Vagina (tissue), 2 donors: ENCODE measurements around the gene IDH2. TPM values are rescaled to one million over a fixed set of nuclear protein-coding genes. Genes with fewer than 3 reads are reported as not detected.

Experiments used
- DNase-seq, 2 donors: peaks; one replicate each; pipeline ENCODE4 v3.0.0-alpha.2; 2017; ENCODE audit errors: extremely low spot score in 2 of 2
- H3K27ac ChIP-seq: fragments of 200-600 bp; sonication (generic); one replicate; pipeline ENCODE4 v1.5.1; 2019
- H3K27me3 ChIP-seq: fragments of 200-600 bp; sonication (generic); one replicate; pipeline ENCODE4 v1.5.1; 2019
- H3K36me3 ChIP-seq, 2 donors: fragments of 200-600 bp; sonication (generic); one replicate each; pipeline ENCODE4 v1.5.1; 2017 to 2019
- H3K4me1 ChIP-seq: fragments of 200-600 bp; sonication (generic); one replicate; pipeline ENCODE4 v1.5.1; 2019
- H3K4me3 ChIP-seq, 2 donors: fragments of 200-600 bp; sonication (generic); 1 replicate in 1 of 2; 2 replicates in 1 of 2; pipeline ENCODE4 v1.5.1; 2016 to 2019
- H3K9me3 ChIP-seq: fragments of 200-600 bp; sonication (generic); one replicate; pipeline ENCODE4 v1.5.1; 2019
- POLR2A ChIP-seq, 2 donors: fragments of 450-650 bp; IDR thresholded peaks; one replicate each; pipeline ENCODE4 v1.6.1; 2017; ENCODE audit warnings: antibody characterized with exemption in 2 of 2, mild to moderate bottlenecking in 2 of 2, moderate library complexity in 2 of 2
- POLR2AphosphoS5 ChIP-seq, 2 donors: sonication (generic); formaldehyde crosslinking; IDR thresholded peaks; one replicate each; pipeline ENCODE4 v1.9.0; 2017; ENCODE audit warnings: antibody characterized with exemption in 2 of 2, mild to moderate bottlenecking in 2 of 2, low read depth in 1 of 2; ENCODE audit not compliant: insufficient read depth in 1 of 2
- intact Hi-C: fragments of 100-400 bp; cut with DNase I; formaldehyde crosslinking; loops from one replicate; pipeline ENCODE4 v1.15.1; 2023
- total RNA-seq: library from RNA; depleted of rRNA; stranded (reverse); fragments of >200 nt; gene quantifications from one replicate; pipeline ENCODE4 v1.2.3, GENCODE V29; 2016
- TF ChIP-seq, protein P1 (sequence below), 3 experiments: fragments of 450-650 bp in 2 of 3; fragments of 200-600 bp in 1 of 3; sonication (generic) in 1 of 3; IDR thresholded peaks; one replicate each; pipeline ENCODE4 v1.5.1; 2017 to 2019; ENCODE audit warnings: antibody characterized with exemption in 3 of 3, mild to moderate bottlenecking in 2 of 3, moderate library complexity in 2 of 3

Gene IDH2
- total RNA-seq, 1 donor from 2014 or later, result 39.3 TPM

DNA sequence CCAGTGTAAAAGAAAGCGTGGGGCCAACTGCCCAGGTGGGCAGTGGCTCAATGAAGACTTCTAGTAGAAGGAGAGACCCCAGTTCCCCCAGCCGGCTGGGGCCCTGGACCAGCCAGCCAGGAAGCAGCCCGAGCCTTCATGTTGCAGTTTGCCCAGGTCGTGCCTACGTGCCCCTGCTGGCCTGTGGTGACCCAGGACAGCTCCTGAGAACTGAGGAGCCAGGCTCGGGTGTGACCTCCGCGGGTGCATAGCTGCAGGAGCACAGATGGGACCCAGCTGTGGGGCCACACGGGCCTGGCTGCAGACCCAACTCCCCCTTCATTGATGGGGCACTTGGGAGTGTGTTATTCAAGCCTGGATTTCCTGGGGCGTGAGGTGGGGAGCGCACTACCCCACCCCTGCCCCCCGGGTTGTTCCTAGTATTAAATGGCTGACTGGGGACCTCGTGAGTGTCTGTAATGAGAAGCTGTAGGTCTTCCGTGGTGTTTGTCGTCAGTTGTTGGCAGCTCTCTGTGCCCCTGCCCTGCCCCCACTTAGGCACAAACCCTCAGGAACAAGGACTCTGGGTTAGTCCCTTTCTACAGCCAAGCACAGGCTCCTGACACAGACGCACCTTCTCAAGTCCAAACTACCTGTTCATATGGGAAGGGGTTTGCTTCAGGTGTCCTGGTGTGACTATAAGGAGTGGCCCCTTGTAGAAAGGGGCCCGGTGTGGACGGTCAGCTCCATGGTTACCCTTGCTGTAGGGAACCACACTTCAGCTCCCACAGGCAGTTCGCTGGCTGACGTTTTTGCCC lies 39.1 kb downstream of the IDH2 start:
- Histone ChIP-seq H3K4me1 (peaks cover 63% of the 10 kb centered on the region), H3K27me3 (no peaks in the 10 kb centered on the region), H3K27ac (peak overlapping the region; percentile 73), H3K4me3 (no peak overlapping the region), H3K36me3 (peaks cover 0 to 4% of the 10 kb centered on the region in 2 donors), H3K9me3 (no peaks in the 10 kb centered on the region)
- TF ChIP-seq POLR2A (IDR thresholded peaks at IDR 0.05) (no peak), POLR2AphosphoS5 (IDR thresholded peaks at IDR 0.05; ENCODE audit: insufficient read depth in 1 of 2, low read depth in 1 of 2) (no peak)
- TF ChIP-seq, protein P1, sequence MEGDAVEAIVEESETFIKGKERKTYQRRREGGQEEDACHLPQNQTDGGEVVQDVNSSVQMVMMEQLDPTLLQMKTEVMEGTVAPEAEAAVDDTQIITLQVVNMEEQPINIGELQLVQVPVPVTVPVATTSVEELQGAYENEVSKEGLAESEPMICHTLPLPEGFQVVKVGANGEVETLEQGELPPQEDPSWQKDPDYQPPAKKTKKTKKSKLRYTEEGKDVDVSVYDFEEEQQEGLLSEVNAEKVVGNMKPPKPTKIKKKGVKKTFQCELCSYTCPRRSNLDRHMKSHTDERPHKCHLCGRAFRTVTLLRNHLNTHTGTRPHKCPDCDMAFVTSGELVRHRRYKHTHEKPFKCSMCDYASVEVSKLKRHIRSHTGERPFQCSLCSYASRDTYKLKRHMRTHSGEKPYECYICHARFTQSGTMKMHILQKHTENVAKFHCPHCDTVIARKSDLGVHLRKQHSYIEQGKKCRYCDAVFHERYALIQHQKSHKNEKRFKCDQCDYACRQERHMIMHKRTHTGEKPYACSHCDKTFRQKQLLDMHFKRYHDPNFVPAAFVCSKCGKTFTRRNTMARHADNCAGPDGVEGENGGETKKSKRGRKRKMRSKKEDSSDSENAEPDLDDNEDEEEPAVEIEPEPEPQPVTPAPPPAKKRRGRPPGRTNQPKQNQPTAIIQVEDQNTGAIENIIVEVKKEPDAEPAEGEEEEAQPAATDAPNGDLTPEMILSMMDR (IDR thresholded peaks at IDR 0.05), result no peak
- intact Hi-C loops, result loop anchor here (10.0 kb wide), 1 partner anchor 158 kb away; no protein-coding TSS in a partner anchor
- no peak for DNase-seq

DNA sequence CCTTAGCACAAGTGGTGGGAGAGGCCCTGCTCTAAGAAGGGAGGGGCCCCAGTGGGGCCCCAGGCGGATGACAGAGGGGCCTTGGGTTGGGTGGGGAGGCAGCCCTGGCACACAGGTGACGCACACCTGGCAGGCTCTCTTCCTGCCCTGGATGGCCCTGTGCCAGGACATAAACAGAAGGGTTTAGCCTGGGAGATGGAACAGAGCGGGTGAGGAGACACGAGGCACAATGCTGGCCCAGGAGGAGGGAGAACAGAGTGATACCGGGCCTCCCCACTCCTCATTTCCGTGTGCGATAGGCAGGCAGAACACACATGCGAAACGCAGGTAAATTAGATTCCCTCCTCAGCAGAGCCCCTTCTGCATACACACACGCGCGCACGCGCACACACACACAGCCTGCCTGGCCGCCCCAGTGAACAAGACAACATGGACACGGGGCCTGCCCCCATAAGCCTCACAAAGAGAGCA lies 39.8 kb downstream of the IDH2 start:
- DNase-seq, result no peak
- peak in 1 of 2 donors; percentile 18 for TF ChIP-seq POLR2AphosphoS5 (IDR thresholded peaks at IDR 0.05; ENCODE audit: insufficient read depth in 1 of 2, low read depth in 1 of 2)
- no peak for TF ChIP-seq POLR2A (IDR thresholded peaks at IDR 0.05)
- TF ChIP-seq, protein P1 (IDR thresholded peaks at IDR 0.05), result no peak
- H3K4me1 ChIP-seq, result peaks cover 63% of the 10 kb centered on the region
- H3K4me3 ChIP-seq, result no peak overlapping the region
- no peaks in the 10 kb centered on the region for H3K27me3 ChIP-seq
- no peaks in the 10 kb centered on the region for H3K9me3 ChIP-seq
- no peaks in the 10 kb centered on the region for H3K36me3 ChIP-seq
- peak overlapping the region; percentile 73 for H3K27ac ChIP-seq
- intact Hi-C loops, result loop anchor here (10.0 kb wide), 1 partner anchor 158 kb away; no protein-coding TSS in a partner anchor

DNA sequence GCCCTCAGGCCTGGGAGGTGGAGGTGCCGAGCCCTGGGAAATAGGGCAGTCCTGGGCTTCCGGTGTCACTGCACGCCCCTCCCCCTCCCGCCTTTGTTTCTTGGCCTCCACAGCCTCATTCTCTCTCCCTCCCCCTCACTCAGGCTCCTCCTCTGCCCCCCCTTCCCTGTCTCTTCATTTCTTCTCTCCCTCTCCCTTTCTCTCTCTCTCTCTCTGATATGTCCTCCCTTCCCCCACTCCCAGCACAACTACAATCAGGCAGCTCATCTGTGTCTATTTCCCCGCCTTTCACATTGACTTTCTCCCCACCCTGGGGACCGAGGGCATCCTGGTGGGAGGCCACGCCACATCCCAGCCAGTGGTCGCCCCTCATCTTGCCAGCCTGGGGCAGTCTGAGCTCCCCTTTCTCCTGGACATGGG lies 40.2 kb downstream of the IDH2 start:
- no peaks in the 10 kb centered on the region for H3K9me3 ChIP-seq
- no peaks in the 10 kb centered on the region for H3K27me3 ChIP-seq
- H3K4me3 ChIP-seq, result no peak overlapping the region
- TF ChIP-seq POLR2AphosphoS5 (IDR thresholded peaks at IDR 0.05; ENCODE audit: insufficient read depth in 1 of 2, low read depth in 1 of 2) (no peak), POLR2A (IDR thresholded peaks at IDR 0.05) (no peak)
- TF ChIP-seq, protein P1 (IDR thresholded peaks at IDR 0.05), result no peak
- H3K36me3 ChIP-seq, result no peaks in the 10 kb centered on the region
- intact Hi-C loops, result loop anchor here (10.0 kb wide), 1 partner anchor 157 kb away; no protein-coding TSS in a partner anchor
- H3K27ac ChIP-seq, result peak overlapping the region; percentile 73
- no peak for DNase-seq
- H3K4me1 ChIP-seq, result peaks cover 63% of the 10 kb centered on the region

DNA sequence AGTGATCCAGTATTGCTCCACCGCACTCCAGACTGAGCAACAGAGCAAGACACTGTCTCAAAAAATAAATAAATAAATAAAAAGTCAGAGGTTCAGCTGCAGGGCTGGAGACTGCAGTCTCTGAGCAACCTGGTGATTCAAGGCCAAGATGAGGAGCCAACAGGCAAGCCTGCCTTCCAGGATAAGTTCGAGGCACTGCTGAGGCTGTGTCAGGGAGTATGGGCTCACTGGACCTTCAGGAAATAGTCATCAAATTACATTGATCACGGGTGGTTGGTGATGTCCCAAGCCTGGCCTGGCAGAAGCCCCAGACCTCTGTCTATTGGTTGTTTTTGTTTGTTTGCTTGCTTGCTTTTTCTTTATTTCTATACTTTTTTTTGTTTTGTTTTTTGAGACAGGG lies 41.5 kb downstream of the IDH2 start:
- Histone ChIP-seq H3K9me3 (no peaks in the 10 kb centered on the region), H3K27me3 (no peaks in the 10 kb centered on the region), H3K36me3 (no peaks in the 10 kb centered on the region), H3K4me3 (no peak overlapping the region), H3K4me1 (peaks cover 63% of the 10 kb centered on the region), H3K27ac (peak overlapping the region; percentile 73)
- TF ChIP-seq POLR2A (IDR thresholded peaks at IDR 0.05) (no peak), POLR2AphosphoS5 (IDR thresholded peaks at IDR 0.05; ENCODE audit: insufficient read depth in 1 of 2, low read depth in 1 of 2) (no peak)
- TF ChIP-seq, protein P1 (IDR thresholded peaks at IDR 0.05), result no peak
- intact Hi-C loops, result loop anchor here (10.0 kb wide), 1 partner anchor 156 kb away; no protein-coding TSS in a partner anchor
- DNase-seq, result no peak
